A549 treated with dexamethasone at 1 μM for 4 hours (cell line): ENCODE data around the gene PAX6. TPM values are rescaled to one million over a fixed set of nuclear protein-coding genes. Genes with fewer than 3 reads are reported as not detected.

Source experiments
- total RNA-seq: library from RNA; stranded (reverse); fragments of 200-300 nt; extraction: Qiagen RNA extraction; gene quantifications from 5 replicates; pipeline ENCODE4 v1.2.3, GENCODE V29; 2022

The PAX6 gene
- total RNA-seq: 0.54 to 1.3 TPM (median 0.82 TPM) in 5 replicates

GRCh38 chr11:31810779-31811647 lies at the start of gene PAX6:
TSS of gene PAX6 (minus strand) at chr11:31811322. CDS start at chr11:31806411, 4,911 bp downstream.

